Raji (cell line): ENCODE measurements around the gene IRAK3.
A peak's percentile ranks its signal among the peaks of the same experiment; 100 is the strongest.

Source experiments
- POLR2A ChIP-seq: IDR thresholded peaks from 2 replicates; pipeline ENCODE4 v1.6.1; 2011; ENCODE audit warnings: low read depth, low read length, control low read depth; ENCODE audit not compliant: insufficient read depth

The IRAK3 gene

GRCh38 chr12:66163289-66163688 is 25.7 kb upstream of the IRAK3 start:
- TF ChIP-seq POLR2A, result no peak

- no peak for TF ChIP-seq POLR2A
Observed at GRCh38 chr12:66164349-66164821, 24.6 kb upstream of the IRAK3 start.

GRCh38 chr12:66165141-66165540 is 23.9 kb upstream of the IRAK3 start:
- TF ChIP-seq POLR2A, result no peak

GRCh38 chr12:66166561-66166960 is 22.5 kb upstream of the IRAK3 start:
- TF ChIP-seq POLR2A, result no peak

- no peak for TF ChIP-seq POLR2A
Observed at GRCh38 chr12:66168410-66168809, 20.6 kb upstream of the IRAK3 start.

GRCh38 chr12:66169221-66170170 is 19.5 kb upstream of the IRAK3 start, which contains the start of gene TMBIM4:
TMBIM4 (minus strand) TSS chr12:66169996; CDS start chr12:66169951, 45 bp downstream.
- peak; percentile 60 for TF ChIP-seq POLR2A

- TF ChIP-seq POLR2A, result no peak
Observed at GRCh38 chr12:66170606-66171005, 18.4 kb upstream of the IRAK3 start.

GRCh38 chr12:66176105-66176900 is 12.7 kb upstream of the IRAK3 start:
- TF ChIP-seq POLR2A, result no peak

GRCh38 chr12:66182956-66183355 is 6.1 kb upstream of the IRAK3 start:
- no peak for TF ChIP-seq POLR2A

GRCh38 chr12:66187036-66187435 is 2.0 kb upstream of the IRAK3 start:
- no peak for TF ChIP-seq POLR2A

GRCh38 chr12:66187821-66188220 is 1.2 kb upstream of the IRAK3 start:
- TF ChIP-seq POLR2A, result no peak

- no peak for TF ChIP-seq POLR2A
Observed at GRCh38 chr12:66189486-66189843, 451 bp downstream of the IRAK3 start.

- no peak for TF ChIP-seq POLR2A
Observed at GRCh38 chr12:66189889-66190288, 875 bp downstream of the IRAK3 start.

GRCh38 chr12:66190519-66191370 is 1.7 kb downstream of the IRAK3 start:
- TF ChIP-seq POLR2A, result no peak
